RWPE2 (cell line): Measurements from ENCODE around the gene CCNT2.

Source experiments
- ATAC-seq: fragments of 200-7000 bp; cut with Tn5 transposase; 3 replicates; pipeline ENCODE4 v1.9.1; 2021; ENCODE audit warnings: low read depth
- DNase-seq: peaks from one replicate; pipeline ENCODE4 v3.0.0-alpha.2; 2020; ENCODE audit warnings: low spot score
- H3K27ac ChIP-seq: fragments of 450-650 bp; 2 replicates; pipeline ENCODE4 v1.5.1; 2017; ENCODE audit warnings: mild to moderate bottlenecking; ENCODE audit not compliant: poor library complexity, severe bottlenecking
- H3K27me3 ChIP-seq: fragments of 250-450 bp; sonication (Bioruptor Pico); 2 replicates; pipeline ENCODE4 v1.5.1; 2021; ENCODE audit warnings: mild to moderate bottlenecking, moderate library complexity; ENCODE audit not compliant: insufficient read depth, poor library complexity, severe bottlenecking
- H3K36me3 ChIP-seq: fragments of 250-450 bp; sonication (Bioruptor Pico); 2 replicates; pipeline ENCODE4 v1.5.1; 2020; ENCODE audit warnings: low read depth, mild to moderate bottlenecking, moderate library complexity
- H3K4me1 ChIP-seq: fragments of 250-450 bp; sonication (Bioruptor Pico); 2 replicates; pipeline ENCODE4 v1.5.1; 2021; ENCODE audit warnings: mild to moderate bottlenecking, moderate library complexity; ENCODE audit not compliant: insufficient read depth, poor library complexity, severe bottlenecking
- H3K4me3 ChIP-seq: fragments of 250-450 bp; sonication (Bioruptor Pico); 2 replicates; pipeline ENCODE4 v1.5.1; 2021; ENCODE audit warnings: mild to moderate bottlenecking, moderate library complexity; ENCODE audit not compliant: severe bottlenecking
- H3K9me3 ChIP-seq: fragments of 250-450 bp; sonication (Bioruptor Pico); 2 replicates; pipeline ENCODE4 v1.5.1; 2021; ENCODE audit warnings: mild to moderate bottlenecking, moderate library complexity; ENCODE audit not compliant: severe bottlenecking
- TF ChIP-seq, protein P1 (sequence below): fragments of 450-650 bp; IDR thresholded peaks from one replicate; pipeline ENCODE4 v1.5.1; 2017; ENCODE audit warnings: mild to moderate bottlenecking, moderate library complexity; ENCODE audit not compliant: poor library complexity, severe bottlenecking

CCNT2 gene

DNA sequence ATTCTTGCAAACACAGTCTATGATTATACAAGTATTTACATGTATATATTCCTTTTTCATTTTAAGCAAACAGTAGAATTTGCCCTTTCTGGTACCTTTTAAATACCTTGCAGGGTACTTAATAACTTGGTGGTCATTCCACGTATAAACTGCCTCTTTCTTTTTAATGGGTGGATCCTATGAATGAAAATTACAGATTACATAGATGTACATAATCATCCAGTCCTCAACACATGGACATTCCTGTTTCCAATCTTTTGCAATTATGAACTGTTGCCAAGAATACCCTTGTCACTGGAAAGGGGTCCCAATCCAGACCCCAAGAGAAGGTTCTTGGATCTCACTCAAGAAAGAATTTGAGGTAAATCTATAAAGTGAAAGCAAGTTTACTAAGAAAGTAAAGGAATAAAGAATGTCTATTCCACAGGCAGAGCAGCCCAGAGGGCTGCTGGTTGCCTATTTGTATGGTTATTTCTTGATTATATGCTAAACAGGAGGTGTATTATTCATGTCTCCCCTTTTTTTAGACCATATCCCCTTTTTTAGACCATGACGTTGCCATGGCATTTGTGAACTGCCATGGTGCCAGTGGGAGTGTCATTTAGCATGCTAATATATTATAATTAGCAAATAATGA is 7.7 kb upstream of the CCNT2 start:
- no peak for DNase-seq
- no peaks in the 10 kb centered on the region for H3K9me3 ChIP-seq
- ATAC-seq, result no peak
- H3K36me3 ChIP-seq, result no peaks in the 10 kb centered on the region
- H3K4me3 ChIP-seq, result no peak overlapping the region
- H3K27me3 ChIP-seq, result no peaks in the 10 kb centered on the region
- H3K27ac ChIP-seq, result no peak overlapping the region
- no peaks in the 10 kb centered on the region for H3K4me1 ChIP-seq
- TF ChIP-seq, protein P1, sequence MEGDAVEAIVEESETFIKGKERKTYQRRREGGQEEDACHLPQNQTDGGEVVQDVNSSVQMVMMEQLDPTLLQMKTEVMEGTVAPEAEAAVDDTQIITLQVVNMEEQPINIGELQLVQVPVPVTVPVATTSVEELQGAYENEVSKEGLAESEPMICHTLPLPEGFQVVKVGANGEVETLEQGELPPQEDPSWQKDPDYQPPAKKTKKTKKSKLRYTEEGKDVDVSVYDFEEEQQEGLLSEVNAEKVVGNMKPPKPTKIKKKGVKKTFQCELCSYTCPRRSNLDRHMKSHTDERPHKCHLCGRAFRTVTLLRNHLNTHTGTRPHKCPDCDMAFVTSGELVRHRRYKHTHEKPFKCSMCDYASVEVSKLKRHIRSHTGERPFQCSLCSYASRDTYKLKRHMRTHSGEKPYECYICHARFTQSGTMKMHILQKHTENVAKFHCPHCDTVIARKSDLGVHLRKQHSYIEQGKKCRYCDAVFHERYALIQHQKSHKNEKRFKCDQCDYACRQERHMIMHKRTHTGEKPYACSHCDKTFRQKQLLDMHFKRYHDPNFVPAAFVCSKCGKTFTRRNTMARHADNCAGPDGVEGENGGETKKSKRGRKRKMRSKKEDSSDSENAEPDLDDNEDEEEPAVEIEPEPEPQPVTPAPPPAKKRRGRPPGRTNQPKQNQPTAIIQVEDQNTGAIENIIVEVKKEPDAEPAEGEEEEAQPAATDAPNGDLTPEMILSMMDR, result no peak

DNA sequence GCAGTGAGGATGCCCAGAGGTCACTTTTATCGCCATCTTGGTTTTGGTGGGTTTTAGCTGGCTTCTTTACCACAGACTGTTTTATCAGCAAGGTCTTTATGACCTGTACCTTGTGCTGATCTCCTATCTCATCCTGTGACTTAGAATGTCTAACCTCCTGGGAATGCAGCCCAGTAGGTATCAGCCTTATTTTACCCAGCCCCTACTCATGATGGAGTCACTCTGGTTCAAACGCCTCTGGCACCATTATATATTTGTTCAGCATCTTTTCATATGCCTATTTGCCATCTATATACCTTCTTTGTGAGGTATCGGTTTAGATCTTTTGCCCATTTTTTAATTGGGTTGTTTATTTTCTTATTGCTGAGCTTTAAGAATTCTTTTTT is 7.2 kb upstream of the CCNT2 start:
- Histone ChIP-seq H3K4me3 (no peak overlapping the region), H3K36me3 (no peaks in the 10 kb centered on the region), H3K4me1 (no peaks in the 10 kb centered on the region), H3K27me3 (no peaks in the 10 kb centered on the region), H3K27ac (no peak overlapping the region), H3K9me3 (no peaks in the 10 kb centered on the region)
- ATAC-seq (no peak), DNase-seq (no peak)
- TF ChIP-seq, protein P1, result no peak

- DNase-seq (no peak), ATAC-seq (peak; percentile 49; the same call in 2 of the 3 replicates)
- Histone ChIP-seq H3K36me3 (no peaks in the 10 kb centered on the region), H3K4me1 (peaks cover 4% of the 10 kb centered on the region), H3K9me3 (no peaks in the 10 kb centered on the region), H3K4me3 (no peak overlapping the region), H3K27me3 (no peaks in the 10 kb centered on the region), H3K27ac (no peak overlapping the region)
- TF ChIP-seq, protein P1, result no peak
These were observed 6.3 kb upstream of the CCNT2 start for GRCh38 chr2:134912361-134912760.

GRCh38 chr2:134917360-134917865 is 1.2 kb upstream of the CCNT2 start:
- TF ChIP-seq, protein P1, result no peak
- H3K4me3 ChIP-seq, result peak overlapping the region; percentile 80
- no peak for DNase-seq
- peak overlapping the region; percentile 91 for H3K27ac ChIP-seq
- no peaks in the 10 kb centered on the region for H3K9me3 ChIP-seq
- ATAC-seq, result no peak
- peaks cover 16% of the 10 kb centered on the region for H3K4me1 ChIP-seq
- no peaks in the 10 kb centered on the region for H3K27me3 ChIP-seq
- peaks cover 25% of the 10 kb centered on the region for H3K36me3 ChIP-seq

- Histone ChIP-seq H3K27me3 (no peaks in the 10 kb centered on the region), H3K9me3 (no peaks in the 10 kb centered on the region), H3K36me3 (peaks cover 28% of the 10 kb centered on the region), H3K27ac (peak overlapping the region; percentile 91), H3K4me1 (peaks cover 16% of the 10 kb centered on the region), H3K4me3 (peak overlapping the region; percentile 80)
- TF ChIP-seq, protein P1, result peak; percentile 17
- ATAC-seq (peak; percentile 84), DNase-seq (no peak)
These were observed 615 bp upstream of the CCNT2 start for GRCh38 chr2:134917888-134918525.
